Esophagus squamous epithelium (tissue), 5 donors: Measurements from ENCODE around the gene RRP1. TPM values are rescaled to one million over a fixed set of nuclear protein-coding genes. Genes with fewer than 3 reads are reported as not detected.
A peak's percentile ranks its signal among the peaks of the same experiment; 100 is the strongest.

Experiments used
- DNase-seq: peaks from one replicate; lab custom pipeline; 2025; lab: John Stamatoyannopoulos, UW
- H3K27ac ChIP-seq, 4 donors: fragments of 200-600 bp; sonication (generic); one replicate each; pipeline ENCODE4 v1.5.1; 2016 to 2019; ENCODE audit warnings: mild to moderate bottlenecking in 1 of 4
- H3K27me3 ChIP-seq, 4 donors: fragments of 200-600 bp; sonication (generic); 1 replicate in 3 of 4; 2 replicates in 1 of 4; pipeline versions ENCODE4 v1.5.1 to v1.6.0; 2017 to 2021; ENCODE audit warnings: antibody characterized with exemption in 1 of 4
- H3K36me3 ChIP-seq, 3 donors: fragments of 200-600 bp; sonication (generic); one replicate each; pipeline ENCODE4 v1.5.1; 2016 to 2019
- H3K4me1 ChIP-seq, 3 donors: fragments of 200-600 bp; sonication (generic); one replicate each; pipeline ENCODE4 v1.5.1; 2017 to 2019
- H3K4me3 ChIP-seq, 4 donors: fragments of 200-600 bp; sonication (generic); 1 replicate in 3 of 4; 2 replicates in 1 of 4; pipeline ENCODE4 v1.5.1; 2016 to 2019; ENCODE audit warnings: mild to moderate bottlenecking in 2 of 4, moderate library complexity in 1 of 4
- H3K9me3 ChIP-seq, 3 donors: fragments of 200-600 bp; sonication (generic); one replicate each; pipeline ENCODE4 v1.5.1; 2016 to 2019
- POLR2A ChIP-seq, 4 donors: fragments of 450-650 bp; IDR thresholded peaks; one replicate each; pipeline ENCODE4 v1.6.1; 2017; ENCODE audit warnings: antibody characterized with exemption in 4 of 4, mild to moderate bottlenecking in 4 of 4, moderate library complexity in 3 of 4
- WGBS, 2 donors: methylation state at CpG; one replicate each; pipeline ENCODE4 v1.1.5; 2018; 5-methylcytosine and 5-hydroxymethylcytosine counted together
- intact Hi-C: fragments of 100-400 bp; cut with DNase I; formaldehyde crosslinking; loops from one replicate; pipeline ENCODE4 v1.15.0; 2022
- total RNA-seq, 4 donors: library from RNA; depleted of rRNA; stranded (reverse); fragments of >200 nt; gene quantifications; one replicate each; pipeline ENCODE4 v1.1.0, GENCODE V29; 2016
- TF ChIP-seq, protein P1 (sequence below), 6 experiments: fragments of 450-650 bp in 4 of 6; fragments of 200-600 bp in 2 of 6; sonication (generic) in 2 of 6; IDR thresholded peaks; one replicate each; pipeline ENCODE4 v1.5.1; 2016 to 2019; ENCODE audit warnings: antibody characterized with exemption in 6 of 6, mild to moderate bottlenecking in 4 of 6, moderate library complexity in 4 of 6
- donor health status: DM: yes; HTN: yes; CAD: no.

RRP1 gene
- total RNA-seq, 4 donors from 2014 or later = 22.5 to 37.2 (median 30.4) TPM

DNA sequence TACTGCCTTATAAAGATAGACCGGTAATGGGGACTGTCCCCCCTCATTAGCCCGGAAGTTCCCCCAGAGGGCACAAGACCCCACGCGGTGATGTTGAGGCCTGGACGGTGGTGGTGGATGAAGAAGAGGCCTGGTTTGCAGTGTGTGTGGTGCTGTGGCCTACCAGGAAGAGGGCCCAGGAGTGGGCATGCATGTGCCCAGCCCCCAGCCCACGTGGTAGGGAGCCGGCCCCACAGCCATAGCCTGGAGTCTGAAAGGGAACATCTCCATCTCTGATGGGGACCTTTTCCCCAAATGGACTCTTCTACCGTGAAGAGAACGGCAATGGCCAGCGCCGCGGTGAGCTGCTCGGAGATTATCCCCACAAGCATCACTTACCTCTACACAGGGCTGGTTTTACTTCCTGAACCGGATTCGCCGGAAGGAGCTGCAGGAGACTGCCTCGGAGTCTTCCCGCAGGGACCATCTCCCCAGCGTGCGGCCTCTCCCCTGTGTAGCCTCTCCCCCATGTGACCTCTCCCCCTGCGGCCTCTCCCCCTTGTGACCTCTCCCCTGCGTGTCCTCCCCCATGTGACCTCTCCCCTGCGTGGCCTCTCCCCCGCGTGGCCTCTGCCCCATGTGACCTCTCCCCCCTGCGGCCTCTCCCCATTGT is 20.6 kb downstream of the RRP1 start:
- intact Hi-C loops = loop anchor here (5.0 kb wide), 1 partner anchor 127 kb away; no protein-coding TSS in a partner anchor
- peak overlapping the region in 1 of 4 donors; percentile 18 for H3K27ac ChIP-seq
- 19 to 47% methylated on average over 22 to 24 of the region's 26 CpGs for WGBS, 2 donors

DNA sequence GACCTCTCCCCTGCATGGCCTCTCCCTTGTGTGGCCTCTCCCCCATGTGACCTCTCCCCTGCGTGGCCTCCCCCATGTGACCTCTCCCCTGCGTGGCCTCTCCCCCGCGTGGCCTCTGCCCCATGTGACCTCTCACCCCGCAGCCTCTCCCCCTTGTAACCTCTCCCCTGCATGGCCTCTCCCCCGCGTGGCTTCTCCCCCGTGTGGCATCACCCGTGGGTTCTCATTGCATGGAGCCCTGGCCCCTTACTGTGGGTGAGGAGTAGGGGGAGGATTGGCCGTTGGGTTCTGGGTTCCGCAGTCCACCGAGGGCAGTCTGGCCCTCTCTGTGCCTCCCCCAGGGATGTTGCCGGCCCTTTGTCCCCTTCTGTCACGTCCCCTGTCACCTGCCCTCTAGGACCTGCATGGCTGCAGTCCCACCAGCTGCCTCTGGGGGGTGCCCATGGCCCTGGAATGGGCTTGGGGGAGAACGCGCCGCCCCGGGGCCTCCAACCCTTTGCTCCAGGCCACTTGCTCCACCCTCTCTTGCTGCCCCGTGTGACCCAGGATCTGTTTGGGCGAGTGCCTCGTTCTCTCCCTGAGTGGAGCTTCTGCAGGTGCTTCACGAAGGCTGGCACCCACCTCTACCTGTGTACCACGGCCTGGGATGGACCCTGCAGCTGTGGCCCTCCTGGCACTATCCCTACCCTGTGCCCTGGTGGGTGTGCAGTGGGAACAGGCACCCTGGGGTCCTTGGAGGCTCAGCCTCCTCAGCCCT is 21.3 kb downstream of the RRP1 start:
- no peaks in the 10 kb centered on the region for H3K27me3 ChIP-seq
- H3K27ac ChIP-seq = peak overlapping the region; percentile 77 to 85 (median 80)
- no peak for TF ChIP-seq POLR2A (IDR thresholded peaks at IDR 0.05)
- TF ChIP-seq, protein P1, sequence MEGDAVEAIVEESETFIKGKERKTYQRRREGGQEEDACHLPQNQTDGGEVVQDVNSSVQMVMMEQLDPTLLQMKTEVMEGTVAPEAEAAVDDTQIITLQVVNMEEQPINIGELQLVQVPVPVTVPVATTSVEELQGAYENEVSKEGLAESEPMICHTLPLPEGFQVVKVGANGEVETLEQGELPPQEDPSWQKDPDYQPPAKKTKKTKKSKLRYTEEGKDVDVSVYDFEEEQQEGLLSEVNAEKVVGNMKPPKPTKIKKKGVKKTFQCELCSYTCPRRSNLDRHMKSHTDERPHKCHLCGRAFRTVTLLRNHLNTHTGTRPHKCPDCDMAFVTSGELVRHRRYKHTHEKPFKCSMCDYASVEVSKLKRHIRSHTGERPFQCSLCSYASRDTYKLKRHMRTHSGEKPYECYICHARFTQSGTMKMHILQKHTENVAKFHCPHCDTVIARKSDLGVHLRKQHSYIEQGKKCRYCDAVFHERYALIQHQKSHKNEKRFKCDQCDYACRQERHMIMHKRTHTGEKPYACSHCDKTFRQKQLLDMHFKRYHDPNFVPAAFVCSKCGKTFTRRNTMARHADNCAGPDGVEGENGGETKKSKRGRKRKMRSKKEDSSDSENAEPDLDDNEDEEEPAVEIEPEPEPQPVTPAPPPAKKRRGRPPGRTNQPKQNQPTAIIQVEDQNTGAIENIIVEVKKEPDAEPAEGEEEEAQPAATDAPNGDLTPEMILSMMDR (IDR thresholded peaks at IDR 0.05) = peak; percentile 86 to 98 (median 95)
- peak overlapping the region; percentile 19 to 61 (median 27) for H3K4me3 ChIP-seq
- H3K36me3 ChIP-seq = peaks cover 0 to 9% (median 0%) of the 10 kb centered on the region in 3 donors
- peaks cover 46 to 73% (median 54%) of the 10 kb centered on the region in 3 donors for H3K4me1 ChIP-seq
- no peaks in the 10 kb centered on the region for H3K9me3 ChIP-seq
- intact Hi-C loops = no loop called here
- DNase-seq = no peak
- 15 to 16% methylated on average over 10 to 14 of the region's 23 CpGs for WGBS, 2 donors

More for the DNA sequence above, 20.6 kb downstream of the RRP1 start:
- Histone ChIP-seq H3K9me3 (no peaks in the 10 kb centered on the region), H3K4me3 (no peak overlapping the region), H3K4me1 (peaks cover 46 to 66% (median 54%) of the 10 kb centered on the region in 3 donors), H3K36me3 (peaks cover 0 to 15% (median 0%) of the 10 kb centered on the region in 3 donors), H3K27me3 (no peaks in the 10 kb centered on the region)
- TF ChIP-seq, protein P1 (IDR thresholded peaks at IDR 0.05) = no peak
- no peak for TF ChIP-seq POLR2A (IDR thresholded peaks at IDR 0.05)
- no peak for DNase-seq

DNA sequence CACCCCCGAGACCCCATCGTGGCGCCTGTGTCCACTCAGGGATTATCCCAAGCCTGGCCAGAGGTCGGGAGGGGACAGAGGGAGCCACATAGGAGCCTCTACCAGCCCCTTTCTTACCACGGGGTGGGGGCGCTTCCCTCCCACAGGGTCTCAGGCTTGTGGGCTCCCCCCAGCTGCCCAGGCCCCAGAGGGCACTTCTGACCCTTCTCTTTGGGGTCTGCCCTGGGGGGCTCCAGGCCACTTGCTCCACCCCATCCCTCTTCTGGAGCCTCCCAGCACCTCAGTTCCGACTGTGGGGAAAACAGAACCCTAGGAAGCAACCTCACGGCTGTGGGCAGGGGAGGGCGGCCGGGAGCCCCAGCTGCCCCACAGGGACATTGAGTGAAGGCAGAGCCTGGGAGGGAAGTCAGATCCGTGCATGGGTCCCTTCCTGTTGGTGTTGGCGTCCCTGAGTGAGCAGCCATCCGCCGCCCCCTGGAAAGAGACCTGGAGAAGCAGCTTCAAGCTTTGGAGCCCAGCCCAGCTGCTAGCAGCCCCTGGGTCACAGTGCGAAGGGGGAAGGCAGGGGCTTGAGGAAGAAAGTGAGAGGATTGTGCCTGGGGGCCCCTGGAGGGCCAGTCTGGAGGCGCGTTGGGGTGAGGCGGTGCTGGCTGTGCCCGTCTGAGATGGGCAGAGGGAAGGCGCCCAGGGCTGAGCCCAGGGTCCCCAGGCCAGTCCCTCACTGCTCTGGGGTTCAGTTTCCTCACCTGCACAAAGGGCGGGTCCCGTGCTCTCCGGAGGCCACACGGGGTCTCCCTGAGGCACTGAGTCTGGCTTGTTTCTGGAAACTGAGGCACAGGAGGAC is 22.1 kb downstream of the RRP1 start:
- intact Hi-C loops = no loop called here
- 30 to 50% methylated on average over 2 to 9 of the region's 24 CpGs for WGBS, 2 donors
- Histone ChIP-seq H3K4me1 (peaks cover 46 to 77% (median 54%) of the 10 kb centered on the region in 3 donors), H3K27me3 (no peaks in the 10 kb centered on the region), H3K27ac (peak overlapping the region; percentile 77 to 85 (median 80)), H3K9me3 (no peaks in the 10 kb centered on the region), H3K4me3 (peak overlapping the region; percentile 19 to 61 (median 27)), H3K36me3 (peaks cover 0 to 1% (median 0%) of the 10 kb centered on the region in 3 donors)
- no peak for TF ChIP-seq POLR2A (IDR thresholded peaks at IDR 0.05)
- TF ChIP-seq, protein P1 (IDR thresholded peaks at IDR 0.05) = no peak
- DNase-seq = no peak

DNA sequence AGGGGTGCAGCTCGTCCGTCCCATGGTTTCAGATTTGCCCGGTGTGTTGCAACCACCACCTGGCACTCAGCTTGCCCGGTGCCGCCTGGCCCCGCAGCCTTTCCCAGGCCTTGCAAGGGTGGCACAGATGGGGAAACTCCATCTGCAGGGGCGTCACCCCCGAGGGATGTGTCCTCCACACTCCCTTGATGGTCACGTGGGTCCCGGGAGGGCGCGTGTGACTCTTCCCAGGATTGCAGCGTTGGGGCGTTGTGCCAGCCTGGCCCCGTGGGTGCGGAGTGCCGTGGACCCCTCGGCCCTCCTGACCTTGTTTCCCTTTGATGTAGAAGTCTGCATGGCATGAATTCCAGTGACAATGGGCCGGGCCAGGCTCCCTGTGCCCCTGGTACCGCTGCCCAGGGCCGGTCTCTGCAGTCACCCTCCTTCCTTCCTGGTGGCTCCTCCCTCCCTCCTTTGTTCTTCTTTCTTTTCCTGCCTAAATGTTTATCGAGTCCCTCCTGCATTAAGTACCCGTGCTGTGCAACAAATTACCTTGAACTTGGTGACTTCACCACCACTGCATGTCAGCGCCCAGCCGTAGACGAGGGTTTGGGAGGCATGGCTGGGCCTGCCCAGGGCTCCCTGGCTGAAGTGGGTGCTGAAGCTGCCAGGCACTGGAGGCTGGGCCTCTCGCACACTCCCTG is 22.9 kb downstream of the RRP1 start:
- Histone ChIP-seq H3K9me3 (no peaks in the 10 kb centered on the region), H3K27ac (peak overlapping the region; percentile 77 to 85 (median 80)), H3K36me3 (no peaks in the 10 kb centered on the region), H3K27me3 (no peaks in the 10 kb centered on the region), H3K4me1 (peaks cover 46 to 80% (median 54%) of the 10 kb centered on the region in 3 donors), H3K4me3 (peak overlapping the region; percentile 19 to 61 (median 27))
- TF ChIP-seq, protein P1 (IDR thresholded peaks at IDR 0.05) = peak in 2 of 6 experiments; percentile 6 to 27
- TF ChIP-seq POLR2A (IDR thresholded peaks at IDR 0.05) = no peak
- no peak for DNase-seq
- intact Hi-C loops = no loop called here
- 16 to 18% methylated on average over 14 to 19 of the region's 27 CpGs for WGBS, 2 donors
